ENCODE data around the gene SYNE2. TPM values are rescaled to one million over a fixed set of nuclear protein-coding genes. Genes with fewer than 3 reads are reported as not detected.

SYNE2 gene
- total and polyA plus RNA-seq, 2 donors (not counting 3 experiments of a cell fraction or from before 2014, with no cell fraction given) = 16.0 to 53.7 TPM

DNA sequence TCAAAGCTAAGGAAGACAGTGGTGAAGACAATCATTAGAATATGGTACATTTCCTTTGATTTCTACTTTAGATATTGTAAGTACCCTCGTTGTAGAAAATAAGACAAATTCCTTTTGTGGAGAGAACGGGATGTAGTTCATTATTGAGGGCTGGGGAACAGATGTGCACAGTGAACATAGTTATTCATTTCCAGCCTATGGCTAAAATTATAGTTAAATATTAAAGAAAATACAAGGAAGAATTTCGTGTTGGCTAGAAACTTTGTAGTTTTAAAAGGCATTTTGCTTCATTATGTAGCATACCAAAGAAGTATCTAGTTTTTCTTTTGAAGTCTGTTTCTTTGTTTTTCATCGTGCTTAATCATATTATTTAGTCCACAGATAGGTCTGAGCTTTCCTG, 239.5 kb downstream of the SYNE2 start:
- Histone ChIP-seq H3K27me3 (ENCODE audit: control insufficient read depth in 2 of 2, insufficient read depth in 2 of 2, low read length in 2 of 2) (no peaks in the 10 kb centered on the region), H2AFZ (ENCODE audit: low read depth, low read length) (no peak overlapping the region), H3K9me3 (replicated peaks; ENCODE audit: control insufficient read depth, insufficient read depth, low read length) (no peaks in the 10 kb centered on the region), H3K79me2 (ENCODE audit: control insufficient read depth, insufficient read depth, low read length) (no peaks in the 10 kb centered on the region), H4K20me1 (replicated peaks; ENCODE audit: control insufficient read depth, extremely low read depth, insufficient read depth, low read length) (no peaks in the 10 kb centered on the region), H3K4me2 (ENCODE audit: insufficient read depth, low read length) (no peak overlapping the region), H3K9ac (replicated peaks; ENCODE audit: extremely low read depth, insufficient read depth, low read length) (no peak overlapping the region), H3K36me3 (ENCODE audit: control insufficient read depth in 2 of 2, extremely low read depth in 1 of 2, insufficient read depth in 2 of 2, low read length in 2 of 2) (peaks cover 0 to under 1% of the 10 kb centered on the region in 2 experiments), H3K4me1 (ENCODE audit: control insufficient read depth, extremely low read depth, insufficient read depth, low read length) (no peaks in the 10 kb centered on the region), H3K27ac (ENCODE audit: insufficient read depth, low read depth, low read length) (no peak overlapping the region), H3K4me3 (replicated peaks in 1 of 3; ENCODE audit: insufficient read depth in 1 of 3, low read depth in 1 of 3, low read length in 3 of 3) (no peak overlapping the region), H3K9me1 (replicated peaks; ENCODE audit: control insufficient read depth, extremely low read depth, insufficient read depth, low read length) (no peaks in the 10 kb centered on the region)
- dilution Hi-C loops (cut with MboI; ENCODE audit: extremely low pct_ligation_motif_present, low sequenced_read_pairs) = no loop called here
- FAIRE-seq = no peak
- no TSS peak for BruUV-seq (replicated peaks)
- ChIA-PET POLR2A (no interaction called here), CTCF (no interaction called here)
- no peak for DNase-seq (ENCODE audit: low read depth, low spot score)
- TF ChIP-seq EZH2 (IDR thresholded peaks at IDR 0.05; ENCODE audit: borderline replicate concordance, low read depth, low read length, severe bottlenecking) = no peak
- no peak for TF ChIP-seq POLR2AphosphoS5 (IDR thresholded peaks at IDR 0.05; ENCODE audit: insufficient read depth, low read depth, low read length)
- TF ChIP-seq JUN (IDR thresholded peaks at IDR 0.05; ENCODE audit: borderline replicate concordance, insufficient read depth, insufficient read length, low read depth) = no peak
- TF ChIP-seq MYC (IDR thresholded peaks at IDR 0.05; ENCODE audit: low read depth, low read length) = no peak
- TF ChIP-seq, protein P1, sequence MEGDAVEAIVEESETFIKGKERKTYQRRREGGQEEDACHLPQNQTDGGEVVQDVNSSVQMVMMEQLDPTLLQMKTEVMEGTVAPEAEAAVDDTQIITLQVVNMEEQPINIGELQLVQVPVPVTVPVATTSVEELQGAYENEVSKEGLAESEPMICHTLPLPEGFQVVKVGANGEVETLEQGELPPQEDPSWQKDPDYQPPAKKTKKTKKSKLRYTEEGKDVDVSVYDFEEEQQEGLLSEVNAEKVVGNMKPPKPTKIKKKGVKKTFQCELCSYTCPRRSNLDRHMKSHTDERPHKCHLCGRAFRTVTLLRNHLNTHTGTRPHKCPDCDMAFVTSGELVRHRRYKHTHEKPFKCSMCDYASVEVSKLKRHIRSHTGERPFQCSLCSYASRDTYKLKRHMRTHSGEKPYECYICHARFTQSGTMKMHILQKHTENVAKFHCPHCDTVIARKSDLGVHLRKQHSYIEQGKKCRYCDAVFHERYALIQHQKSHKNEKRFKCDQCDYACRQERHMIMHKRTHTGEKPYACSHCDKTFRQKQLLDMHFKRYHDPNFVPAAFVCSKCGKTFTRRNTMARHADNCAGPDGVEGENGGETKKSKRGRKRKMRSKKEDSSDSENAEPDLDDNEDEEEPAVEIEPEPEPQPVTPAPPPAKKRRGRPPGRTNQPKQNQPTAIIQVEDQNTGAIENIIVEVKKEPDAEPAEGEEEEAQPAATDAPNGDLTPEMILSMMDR (IDR thresholded peaks at IDR 0.05; ENCODE audit: extremely low read depth in 1 of 2, insufficient read depth in 1 of 2, low read depth in 1 of 2, low read length in 2 of 2) = no peak
- no peak for TF ChIP-seq POLR2A (IDR thresholded peaks at IDR 0.05; ENCODE audit: low read depth, low read length)
- TF ChIP-seq FOS (IDR thresholded peaks at IDR 0.05; ENCODE audit: borderline replicate concordance, insufficient read depth, low read length) = no peak
- no peak for TF ChIP-seq MAX (IDR thresholded peaks at IDR 0.05; ENCODE audit: insufficient read depth, insufficient read length)
- no peak for TF ChIP-seq GATA2 (IDR thresholded peaks at IDR 0.05; ENCODE audit: insufficient read depth, insufficient read length, low read depth, low read length)
- intact Hi-C loops (cut with micrococcal nuclease) = no loop called here

All from endothelial cell of umbilical vein (primary cell).